ENCODE measurements around the gene SLC6A7. TPM values are rescaled to one million over a fixed set of nuclear protein-coding genes. Genes with fewer than 3 reads are reported as not detected.

Gene SLC6A7
- total RNA-seq, 2 donors from 2014 or later, result not detected

- Histone ChIP-seq H3K4me3 (ENCODE audit: low read length) (no peak overlapping the region), H3K36me3 (ENCODE audit: control insufficient read depth, insufficient read depth, low read length) (no peaks in the 10 kb centered on the region), H3K27ac (ENCODE audit: low read depth, low read length) (no peak overlapping the region), H3K27me3 (ENCODE audit: control insufficient read depth, insufficient read depth, low read length, poor library complexity, severe bottlenecking) (peaks cover 19% of the 10 kb centered on the region), H3K4me1 (ENCODE audit: control insufficient read depth, insufficient read depth, low read length) (peaks cover 3% of the 10 kb centered on the region), H3K9me3 (ENCODE audit: control insufficient read depth, low read length) (no peaks in the 10 kb centered on the region), H3K9ac (ENCODE audit: extremely low read depth, low read length, poor library complexity, severe bottlenecking) (no peak overlapping the region)
- no peak overlapping the region for H3K27ac Mint-ChIP-seq
- 97% methylated on average over 1 of the region's 1 CpG; no CpG with 5 or more reads in 1 of the 2 experiments for WGBS, 2 experiments (ENCODE audit: insufficient coverage in 1 of 2, insufficient read length in 1 of 2)
- H3K4me3 Mint-ChIP-seq, result no peak overlapping the region
- TF ChIP-seq, protein P1, sequence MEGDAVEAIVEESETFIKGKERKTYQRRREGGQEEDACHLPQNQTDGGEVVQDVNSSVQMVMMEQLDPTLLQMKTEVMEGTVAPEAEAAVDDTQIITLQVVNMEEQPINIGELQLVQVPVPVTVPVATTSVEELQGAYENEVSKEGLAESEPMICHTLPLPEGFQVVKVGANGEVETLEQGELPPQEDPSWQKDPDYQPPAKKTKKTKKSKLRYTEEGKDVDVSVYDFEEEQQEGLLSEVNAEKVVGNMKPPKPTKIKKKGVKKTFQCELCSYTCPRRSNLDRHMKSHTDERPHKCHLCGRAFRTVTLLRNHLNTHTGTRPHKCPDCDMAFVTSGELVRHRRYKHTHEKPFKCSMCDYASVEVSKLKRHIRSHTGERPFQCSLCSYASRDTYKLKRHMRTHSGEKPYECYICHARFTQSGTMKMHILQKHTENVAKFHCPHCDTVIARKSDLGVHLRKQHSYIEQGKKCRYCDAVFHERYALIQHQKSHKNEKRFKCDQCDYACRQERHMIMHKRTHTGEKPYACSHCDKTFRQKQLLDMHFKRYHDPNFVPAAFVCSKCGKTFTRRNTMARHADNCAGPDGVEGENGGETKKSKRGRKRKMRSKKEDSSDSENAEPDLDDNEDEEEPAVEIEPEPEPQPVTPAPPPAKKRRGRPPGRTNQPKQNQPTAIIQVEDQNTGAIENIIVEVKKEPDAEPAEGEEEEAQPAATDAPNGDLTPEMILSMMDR (conservative IDR thresholded peaks at IDR 0.05), result no peak
- H3K4me1 Mint-ChIP-seq, result peaks cover 19% of the 10 kb centered on the region
- no peaks in the 10 kb centered on the region for H3K9me3 Mint-ChIP-seq
- H3K27me3 Mint-ChIP-seq (ENCODE audit: insufficient read depth), result peaks cover 66% of the 10 kb centered on the region
- DNase-seq, result no peak
- no peaks in the 10 kb centered on the region for H3K36me3 Mint-ChIP-seq (ENCODE audit: low read depth)
Measured at GRCh38 chr5:150175076-150175475, 14.8 kb upstream of the SLC6A7 start.

GRCh38 chr5:150175536-150175935 lies 14.3 kb upstream of the SLC6A7 start:
- Histone ChIP-seq H3K27ac (ENCODE audit: low read depth, low read length) (no peak overlapping the region), H3K4me1 (ENCODE audit: control insufficient read depth, insufficient read depth, low read length) (peaks cover 3% of the 10 kb centered on the region), H3K4me3 (ENCODE audit: low read length) (no peak overlapping the region), H3K9ac (ENCODE audit: extremely low read depth, low read length, poor library complexity, severe bottlenecking) (no peak overlapping the region), H3K9me3 (ENCODE audit: control insufficient read depth, low read length) (no peaks in the 10 kb centered on the region), H3K36me3 (ENCODE audit: control insufficient read depth, insufficient read depth, low read length) (no peaks in the 10 kb centered on the region), H3K27me3 (ENCODE audit: control insufficient read depth, insufficient read depth, low read length, poor library complexity, severe bottlenecking) (peaks cover 14% of the 10 kb centered on the region)
- H3K27me3 Mint-ChIP-seq (ENCODE audit: insufficient read depth), result peaks cover 62% of the 10 kb centered on the region
- H3K4me1 Mint-ChIP-seq, result peaks cover 19% of the 10 kb centered on the region
- H3K4me3 Mint-ChIP-seq, result no peak overlapping the region
- peak; percentile 88 for DNase-seq
- H3K9me3 Mint-ChIP-seq, result no peaks in the 10 kb centered on the region
- H3K27ac Mint-ChIP-seq, result no peak overlapping the region
- no peaks in the 10 kb centered on the region for H3K36me3 Mint-ChIP-seq (ENCODE audit: low read depth)
- WGBS, 2 experiments (ENCODE audit: insufficient coverage in 1 of 2, insufficient read length in 1 of 2), result 44 to 57% methylated on average over 4 to 5 of the region's 5 CpGs
- TF ChIP-seq, protein P1 (conservative IDR thresholded peaks at IDR 0.05), result peak; percentile 91

DNA sequence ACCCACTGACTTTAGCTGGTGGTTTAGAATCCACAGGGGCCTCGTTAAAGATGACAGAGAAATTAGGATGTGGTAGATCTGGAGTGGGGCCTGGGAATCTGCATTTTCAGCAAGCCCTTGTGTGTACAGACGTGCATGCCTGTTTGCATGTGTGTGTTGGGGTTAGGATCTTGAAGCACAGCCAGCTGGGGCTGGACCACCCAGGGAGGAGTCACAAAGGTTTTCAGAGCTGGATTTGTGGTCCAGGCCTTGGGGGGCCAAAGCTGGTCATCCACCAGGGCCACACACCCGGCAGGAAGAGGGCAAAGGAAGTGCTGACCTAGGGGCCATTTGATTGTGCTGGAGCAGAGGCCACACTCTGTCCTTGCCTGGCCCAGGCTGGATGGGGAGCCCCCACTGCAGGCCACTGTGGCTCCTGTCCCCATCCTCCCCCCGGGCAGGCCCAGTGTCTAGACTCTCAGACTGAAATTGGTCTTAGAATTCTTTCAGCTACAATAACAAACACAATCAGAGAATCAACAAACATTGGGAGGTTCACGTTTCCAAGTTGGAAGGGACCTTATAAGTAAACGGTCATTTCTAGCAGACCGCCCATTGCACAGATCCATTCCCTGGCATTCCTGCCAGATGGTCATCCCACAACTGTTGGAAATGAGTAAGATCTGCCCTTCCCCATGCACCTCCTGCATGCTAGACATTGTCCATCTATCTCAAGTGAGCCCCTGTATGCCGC lies 13.0 kb upstream of the SLC6A7 start:
- Histone ChIP-seq H3K27me3 (ENCODE audit: control insufficient read depth, insufficient read depth, low read length, poor library complexity, severe bottlenecking) (peaks cover 7% of the 10 kb centered on the region), H3K9me3 (ENCODE audit: control insufficient read depth, low read length) (no peaks in the 10 kb centered on the region), H3K4me3 (ENCODE audit: low read length) (no peak overlapping the region), H3K27ac (ENCODE audit: low read depth, low read length) (no peak overlapping the region), H3K4me1 (ENCODE audit: control insufficient read depth, insufficient read depth, low read length) (peaks cover 3% of the 10 kb centered on the region), H3K36me3 (ENCODE audit: control insufficient read depth, insufficient read depth, low read length) (no peaks in the 10 kb centered on the region), H3K9ac (ENCODE audit: extremely low read depth, low read length, poor library complexity, severe bottlenecking) (no peak overlapping the region)
- H3K27ac Mint-ChIP-seq, result no peak overlapping the region
- WGBS, 2 experiments (ENCODE audit: insufficient coverage in 1 of 2, insufficient read length in 1 of 2), result 89% methylated on average over 7 to 8 of the region's 8 CpGs
- H3K4me1 Mint-ChIP-seq, result peaks cover 18% of the 10 kb centered on the region
- no peak overlapping the region for H3K4me3 Mint-ChIP-seq
- peaks cover 56% of the 10 kb centered on the region for H3K27me3 Mint-ChIP-seq (ENCODE audit: insufficient read depth)
- H3K9me3 Mint-ChIP-seq, result no peaks in the 10 kb centered on the region
- no peak for DNase-seq
- no peaks in the 10 kb centered on the region for H3K36me3 Mint-ChIP-seq (ENCODE audit: low read depth)
- TF ChIP-seq, protein P1 (conservative IDR thresholded peaks at IDR 0.05), result no peak

Data from endodermal cell (in vitro differentiated cells).